Measurements from ENCODE around the gene TBX3.

DNA sequence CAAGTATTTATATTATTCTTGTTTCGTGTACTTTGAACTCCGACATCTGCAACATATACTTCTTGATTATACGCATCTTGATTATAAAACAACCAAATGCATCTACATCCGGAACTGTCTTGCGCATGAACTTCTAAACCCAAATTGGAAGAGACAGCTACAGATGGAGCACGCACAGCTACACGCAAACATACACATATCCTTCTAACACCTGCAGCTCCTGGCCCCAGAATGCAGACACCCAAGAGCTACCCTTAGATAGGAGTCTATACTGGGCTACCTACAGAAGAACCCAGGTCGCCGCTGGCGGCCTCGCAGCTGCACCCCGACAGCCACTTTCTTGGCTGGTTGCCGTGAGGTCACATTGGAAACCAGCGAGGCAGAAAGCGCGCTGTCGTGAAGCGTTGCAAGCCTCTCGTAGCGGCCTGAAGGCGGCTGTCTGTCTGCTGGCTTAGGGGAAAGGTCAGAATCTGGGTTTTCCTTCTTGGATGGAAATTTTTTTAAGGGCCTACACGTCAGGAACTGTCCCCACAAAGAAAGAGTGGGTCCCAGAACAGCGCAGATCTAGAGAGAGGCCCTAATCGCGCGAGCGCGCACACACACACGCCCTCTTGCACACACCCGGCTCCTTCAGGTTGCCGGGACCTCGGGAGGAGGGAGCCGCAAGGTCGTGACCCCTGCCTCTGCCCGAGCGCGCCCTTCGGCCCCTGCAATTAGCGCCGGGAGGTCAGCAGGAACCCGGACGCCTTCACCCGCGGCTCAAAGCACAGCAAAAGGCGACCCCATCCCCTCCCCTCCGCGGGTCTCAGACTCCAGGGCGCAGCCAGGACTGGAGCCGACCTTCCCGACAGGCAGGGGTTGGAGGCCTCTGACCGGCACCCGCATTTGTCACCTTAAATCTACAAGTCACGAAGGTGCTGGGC, 17.0 kb downstream of the TBX3 start:
- TF ChIP-seq, protein P1, sequence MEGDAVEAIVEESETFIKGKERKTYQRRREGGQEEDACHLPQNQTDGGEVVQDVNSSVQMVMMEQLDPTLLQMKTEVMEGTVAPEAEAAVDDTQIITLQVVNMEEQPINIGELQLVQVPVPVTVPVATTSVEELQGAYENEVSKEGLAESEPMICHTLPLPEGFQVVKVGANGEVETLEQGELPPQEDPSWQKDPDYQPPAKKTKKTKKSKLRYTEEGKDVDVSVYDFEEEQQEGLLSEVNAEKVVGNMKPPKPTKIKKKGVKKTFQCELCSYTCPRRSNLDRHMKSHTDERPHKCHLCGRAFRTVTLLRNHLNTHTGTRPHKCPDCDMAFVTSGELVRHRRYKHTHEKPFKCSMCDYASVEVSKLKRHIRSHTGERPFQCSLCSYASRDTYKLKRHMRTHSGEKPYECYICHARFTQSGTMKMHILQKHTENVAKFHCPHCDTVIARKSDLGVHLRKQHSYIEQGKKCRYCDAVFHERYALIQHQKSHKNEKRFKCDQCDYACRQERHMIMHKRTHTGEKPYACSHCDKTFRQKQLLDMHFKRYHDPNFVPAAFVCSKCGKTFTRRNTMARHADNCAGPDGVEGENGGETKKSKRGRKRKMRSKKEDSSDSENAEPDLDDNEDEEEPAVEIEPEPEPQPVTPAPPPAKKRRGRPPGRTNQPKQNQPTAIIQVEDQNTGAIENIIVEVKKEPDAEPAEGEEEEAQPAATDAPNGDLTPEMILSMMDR (IDR thresholded peaks at IDR 0.05): no peak
- no peak for TF ChIP-seq POLR2A (IDR thresholded peaks at IDR 0.05)
- no peak for TF ChIP-seq POLR2AphosphoS5 (IDR thresholded peaks at IDR 0.05)
- no peak for TF ChIP-seq EP300 (IDR thresholded peaks at IDR 0.05)
